Skeletal muscle cell (primary cell): ENCODE data around the gene ZBP1.

Experiments used
- DNase-seq: peaks from one replicate; pipeline ENCODE4 v3.0.0-alpha.2; 2010; ENCODE audit warnings: low read depth
- H3K4me3 ChIP-seq: 2 replicates; pipeline ENCODE4 v1.5.1; 2011; ENCODE audit warnings: low read depth, mild to moderate bottlenecking, control low read depth, low read length, moderate library complexity

The ZBP1 gene

GRCh38 chr20:57608516-57608915 lies 11.7 kb downstream of the ZBP1 start:
- no peak for DNase-seq
- no peak overlapping the region for H3K4me3 ChIP-seq

- H3K4me3 ChIP-seq = no peak overlapping the region
- DNase-seq = no peak
These were observed 14.3 kb downstream of the ZBP1 start for GRCh38 chr20:57605878-57606277.

GRCh38 chr20:57605045-57605444 lies 15.2 kb downstream of the ZBP1 start:
- no peak for DNase-seq
- H3K4me3 ChIP-seq = no peak overlapping the region

- H3K4me3 ChIP-seq = no peak overlapping the region
- DNase-seq = no peak
These were observed 17.1 kb downstream of the ZBP1 start for GRCh38 chr20:57603120-57603519.

GRCh38 chr20:57601737-57602136 lies 18.5 kb downstream of the ZBP1 start:
- no peak for DNase-seq
- no peak overlapping the region for H3K4me3 ChIP-seq

- no peak overlapping the region for H3K4me3 ChIP-seq
- no peak for DNase-seq
These were observed 19.0 kb downstream of the ZBP1 start for GRCh38 chr20:57601211-57601570.

- no peak for DNase-seq
- no peak overlapping the region for H3K4me3 ChIP-seq
These were observed 19.7 kb downstream of the ZBP1 start for GRCh38 chr20:57600320-57601210.

- no peak overlapping the region for H3K4me3 ChIP-seq
- DNase-seq = no peak
These were observed 21.7 kb downstream of the ZBP1 start for GRCh38 chr20:57598491-57598890.

GRCh38 chr20:57598060-57598459 lies 22.2 kb downstream of the ZBP1 start:
- no peak for DNase-seq
- no peak overlapping the region for H3K4me3 ChIP-seq

GRCh38 chr20:57596998-57597939 lies 23.0 kb downstream of the ZBP1 start:
- H3K4me3 ChIP-seq = no peak overlapping the region
- DNase-seq = no peak

GRCh38 chr20:57596358-57596757 lies 23.9 kb downstream of the ZBP1 start:
- no peak for DNase-seq
- no peak overlapping the region for H3K4me3 ChIP-seq

- no peak for DNase-seq
- H3K4me3 ChIP-seq = no peak overlapping the region
These were observed 24.9 kb downstream of the ZBP1 start for GRCh38 chr20:57595041-57596030.

- no peak overlapping the region for H3K4me3 ChIP-seq
- no peak for DNase-seq
These were observed 25.9 kb downstream of the ZBP1 start for GRCh38 chr20:57594092-57594951.

- DNase-seq = no peak
- no peak overlapping the region for H3K4me3 ChIP-seq
These were observed 26.9 kb downstream of the ZBP1 start for GRCh38 chr20:57593134-57593886.

- no peak overlapping the region for H3K4me3 ChIP-seq
- no peak for DNase-seq
These were observed 27.7 kb downstream of the ZBP1 start for GRCh38 chr20:57592263-57593092.

GRCh38 chr20:57591289-57592229 lies 28.7 kb downstream of the ZBP1 start:
- DNase-seq = no peak

More at GRCh38 chr20:57591289-57592229, 28.7 kb downstream of the ZBP1 start:
- no peak overlapping the region for H3K4me3 ChIP-seq
